ENCODE measurements around the gene OR1D5. TPM values are rescaled to one million over a fixed set of nuclear protein-coding genes. Genes with fewer than 3 reads are reported as not detected.

Gene OR1D5
- total RNA-seq, 1 experiment from 2014 or later: not detected

GRCh38 chr17:3024346-3024745, 39.1 kb downstream of the OR1D5 start:
- Histone ChIP-seq H3K23ac (ENCODE audit: insufficient read length, low read depth, low read length) (no peak overlapping the region), H2BK15ac (ENCODE audit: low read depth, low read length) (no peak overlapping the region), H3K4ac (ENCODE audit: low read depth, low read length) (no peak overlapping the region), H3K4me2 (ENCODE audit: insufficient read depth, insufficient read length, low read length) (no peak overlapping the region), H3K56ac (ENCODE audit: insufficient read length, low read depth, low read length) (no peak overlapping the region), H3K27ac (ENCODE audit: insufficient read length, low read depth, low read length) (no peak overlapping the region), H3K18ac (ENCODE audit: insufficient read length, low read depth, low read length) (no peak overlapping the region), H4K5ac (ENCODE audit: insufficient read length, low read depth, low read length) (no peak overlapping the region), H2BK5ac (ENCODE audit: insufficient read length, low read length) (no peak overlapping the region), H3K9me3 (ENCODE audit: control insufficient read depth, low read depth, low read length) (no peaks in the 10 kb centered on the region), H3K27me3 (ENCODE audit: insufficient read depth, low read length) (no peaks in the 10 kb centered on the region), H3K79me1 (ENCODE audit: insufficient read depth, low read depth, low read length, poor library complexity, severe bottlenecking) (no peaks in the 10 kb centered on the region), H2AK5ac (ENCODE audit: insufficient read length, low read length) (no peak overlapping the region), H3K4me1 (ENCODE audit: insufficient read depth, low read length) (no peaks in the 10 kb centered on the region), H3K9ac (ENCODE audit: extremely low read depth, insufficient read length, low read length) (no peak overlapping the region), H2BK12ac (ENCODE audit: insufficient read length, low read depth, low read length) (no peak overlapping the region), H2BK20ac (ENCODE audit: low read depth, low read length, poor library complexity, severe bottlenecking) (no peak overlapping the region), H3K23me2 (ENCODE audit: insufficient read length, low read depth, low read length, poor library complexity, severe bottlenecking) (no peaks in the 10 kb centered on the region), H2AFZ (ENCODE audit: low read length) (no peak overlapping the region), H3K79me2 (ENCODE audit: insufficient read depth, low read length) (no peaks in the 10 kb centered on the region), H4K20me1 (ENCODE audit: control insufficient read depth, insufficient read depth, insufficient read length) (peaks cover 3% of the 10 kb centered on the region), H4K91ac (ENCODE audit: insufficient read length, low read depth, low read length) (no peak overlapping the region), H3T11ph (ENCODE audit: low read length) (no peak overlapping the region), H3K14ac (ENCODE audit: insufficient read depth, low read length) (no peak overlapping the region), H4K8ac (replicated peaks; ENCODE audit: insufficient read length, low read depth, low read length) (no peak overlapping the region), H2BK120ac (ENCODE audit: low read depth, low read length, poor library complexity, severe bottlenecking) (no peak overlapping the region)
- peaks cover 47 to 67% (median 62%) of the 10 kb centered on the region in 3 experiments for H3K36me3 Mint-ChIP-seq (ENCODE audit: insufficient read depth in 1 of 3, low read depth in 3 of 3)
- WGBS (ENCODE audit: extremely low coverage, insufficient read length, low lambda C conversion rate): no CpG with 5 or more reads among the region's 2 CpGs
- peaks cover 23 to 29% of the 10 kb centered on the region in 2 experiments for H3K9me3 Mint-ChIP-seq
- no peak for DNase-seq
- H3K4me1 Mint-ChIP-seq: no peaks in the 10 kb centered on the region
- no peak for TF ChIP-seq CTCF (conservative IDR thresholded peaks at IDR 0.05)
- H3K27ac Mint-ChIP-seq: no peak overlapping the region
- H3K27me3 Mint-ChIP-seq (ENCODE audit: low read depth): no peaks in the 10 kb centered on the region
- H3K4me3 Mint-ChIP-seq: no peak overlapping the region

All from H9 (cell line).